ENCODE measurements around the gene EFL1.

GRCh38 chr15:82263350-82263749 is 816 bp upstream of the EFL1 start:
- TF ChIP-seq MAX (IDR thresholded peaks at IDR 0.05; ENCODE audit: low read depth, low read length) (no peak), RAD51 (IDR thresholded peaks at IDR 0.05) (no peak)

Data from GM12878 (cell line).